Central memory CD4-positive, alpha-beta T cell (primary cell): ENCODE measurements around the gene EEF1AKMT4.
A peak's percentile ranks its signal among the peaks of the same experiment; 100 is the strongest.

Experiments used
- DNase-seq: peaks from one replicate; pipeline ENCODE4 v3.0.0; 2022

Gene EEF1AKMT4

GRCh38 chr3:184236033-184236410 is 13.4 kb upstream of the EEF1AKMT4 start:
- DNase-seq: no peak

GRCh38 chr3:184236636-184237035 is 12.8 kb upstream of the EEF1AKMT4 start:
- no peak for DNase-seq

- no peak for DNase-seq
Observed at GRCh38 chr3:184237211-184237610, 12.3 kb upstream of the EEF1AKMT4 start.

GRCh38 chr3:184237807-184238206 is 11.7 kb upstream of the EEF1AKMT4 start:
- no peak for DNase-seq

DNA sequence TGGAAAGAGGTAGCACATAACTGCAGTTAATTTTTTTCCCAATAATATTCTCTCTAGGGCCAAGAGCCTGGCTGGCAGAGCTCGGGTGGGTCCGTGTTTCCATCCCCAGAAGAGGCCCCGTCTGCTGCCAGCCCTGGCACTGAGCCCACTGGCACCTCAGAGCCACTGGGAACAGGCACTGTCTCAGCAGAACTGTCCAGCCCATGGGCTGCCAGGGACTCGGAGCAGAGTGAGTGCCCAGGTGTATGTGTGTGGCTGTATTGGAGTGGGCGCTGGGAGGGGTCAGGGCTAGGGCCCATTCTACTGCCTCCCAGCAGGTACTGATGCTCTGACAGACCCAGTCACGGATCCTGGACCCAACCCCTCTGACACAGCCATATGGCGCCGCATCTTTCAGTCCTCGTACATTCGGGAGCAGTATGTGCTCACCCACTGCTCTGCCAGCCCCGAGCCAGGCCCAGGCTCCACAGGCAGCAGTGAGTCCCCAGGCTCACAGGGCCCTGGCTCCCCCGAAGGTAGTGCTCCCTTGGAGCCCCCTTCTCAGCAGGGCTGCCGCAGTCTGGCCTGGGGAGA is 11.1 kb upstream of the EEF1AKMT4 start:
- no peak for DNase-seq

- no peak for DNase-seq
Observed at GRCh38 chr3:184239221-184239620, 10.3 kb upstream of the EEF1AKMT4 start.

DNA sequence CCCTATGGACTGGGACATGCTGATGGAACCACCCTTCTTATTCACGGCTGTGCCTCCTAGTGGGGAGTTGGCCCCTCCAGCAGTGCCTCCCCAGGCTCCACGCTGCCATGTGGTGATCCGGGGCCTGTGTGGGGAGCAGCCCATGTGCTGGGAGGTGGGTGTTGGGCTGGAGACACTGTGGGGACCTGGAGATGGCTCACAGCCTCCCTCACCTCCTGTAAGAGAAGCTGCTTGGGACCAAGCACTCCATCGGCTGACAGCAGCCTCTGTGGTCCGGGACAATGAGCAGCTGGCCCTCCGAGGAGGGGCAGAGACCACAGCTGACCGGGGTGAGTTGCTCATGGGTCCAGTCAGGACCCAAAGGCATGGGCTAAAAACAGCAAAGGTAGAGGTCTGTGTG is 9.8 kb upstream of the EEF1AKMT4 start:
- no peak for DNase-seq

GRCh38 chr3:184240384-184241140 is 8.9 kb upstream of the EEF1AKMT4 start:
- DNase-seq: no peak

- DNase-seq: no peak
Observed at GRCh38 chr3:184241141-184241446, 8.4 kb upstream of the EEF1AKMT4 start.

DNA sequence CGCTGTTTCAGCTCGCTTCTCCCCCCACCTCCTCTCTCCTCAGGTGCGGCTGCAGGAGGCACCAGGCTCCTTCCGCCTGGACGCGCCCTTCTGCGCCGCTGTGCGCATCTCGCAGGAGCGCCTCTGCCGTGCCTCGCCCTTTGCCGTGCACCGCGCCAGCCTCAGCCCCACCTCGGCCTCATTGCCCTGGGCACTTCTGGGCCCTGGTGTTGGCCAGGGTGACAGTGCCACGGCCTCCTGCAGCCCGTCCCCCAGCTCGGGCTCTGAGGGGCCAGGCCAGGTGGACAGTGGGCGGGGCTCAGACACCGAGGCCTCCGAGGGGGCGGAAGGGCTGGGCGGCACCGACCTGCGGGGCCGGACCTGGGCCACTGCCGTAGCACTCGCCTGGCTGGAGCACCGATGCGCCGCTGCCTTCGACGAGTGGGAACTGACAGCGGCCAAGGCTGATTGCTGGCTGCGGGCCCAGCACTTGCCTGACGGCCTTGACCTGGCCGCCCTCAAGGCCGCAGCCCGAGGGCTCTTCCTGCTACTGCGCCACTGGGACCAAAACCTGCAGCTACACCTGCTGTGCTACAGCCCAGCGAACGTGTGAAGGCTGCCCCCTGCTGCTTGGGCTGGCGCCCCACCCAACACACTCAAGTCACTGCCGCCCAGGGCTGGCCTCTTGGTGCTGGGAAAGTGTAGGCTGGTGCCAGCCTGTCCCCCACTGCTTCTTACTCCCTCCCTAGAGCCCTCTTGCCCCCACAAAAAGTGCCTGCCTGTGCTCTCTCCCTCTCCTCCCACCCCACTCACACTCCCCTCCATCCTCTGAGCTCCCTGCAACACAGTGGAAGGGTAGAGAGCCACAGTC is 7.8 kb upstream of the EEF1AKMT4 start:
- no peak for DNase-seq

- no peak for DNase-seq
Observed at GRCh38 chr3:184242297-184242685, 7.2 kb upstream of the EEF1AKMT4 start.

DNA sequence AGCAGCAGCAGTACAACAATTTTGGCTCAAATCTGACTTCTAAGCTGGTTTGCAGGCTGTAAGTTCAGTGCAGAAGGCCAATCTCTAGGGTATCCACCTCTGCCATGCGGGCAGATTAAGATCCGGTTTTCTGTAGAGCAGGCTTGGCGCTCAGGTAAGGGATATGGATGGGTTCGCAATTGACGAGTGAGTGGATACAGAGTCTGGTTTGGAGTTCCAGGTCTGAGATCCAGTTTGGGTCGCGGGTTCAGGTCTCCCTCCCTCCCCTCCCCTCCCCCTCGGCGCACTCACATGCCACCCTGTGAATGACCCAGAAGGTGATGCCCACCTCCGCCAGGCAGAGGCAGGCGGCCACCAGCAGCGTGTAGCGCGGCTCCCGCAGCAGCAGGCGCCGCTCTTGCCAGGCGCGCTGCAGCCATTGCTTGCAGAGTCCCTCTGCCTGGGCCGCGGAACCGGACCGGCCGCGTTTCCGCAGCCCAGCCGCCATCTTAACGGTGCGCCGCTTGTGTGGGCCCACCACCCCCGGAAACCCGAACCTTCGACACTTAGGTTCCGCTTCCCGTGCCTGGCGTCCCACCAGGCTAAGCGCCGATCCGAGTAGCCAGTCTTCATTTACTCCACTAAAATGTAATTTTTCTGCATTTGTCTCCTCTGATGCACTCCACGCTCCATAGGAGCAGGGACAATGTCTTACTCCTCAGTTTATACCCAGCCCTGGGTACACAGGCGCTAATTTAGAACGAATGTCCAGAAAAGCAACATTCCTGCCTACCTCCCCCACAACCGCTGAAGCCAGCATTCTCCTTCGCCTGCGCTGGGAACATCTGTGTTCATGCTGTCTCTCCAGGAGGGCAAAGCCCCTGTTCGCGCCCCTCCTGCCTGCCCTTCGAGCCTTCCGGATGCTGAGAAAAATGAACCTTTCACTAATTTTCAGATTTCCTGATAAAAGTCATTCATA is 739 bp upstream of the EEF1AKMT4 start, which contains the start of gene ALG3:
ALG3 (minus strand) TSS at position 509 of the 958 bp plus-strand sequence; CDS start at position 487, 22 bp downstream.
- DNase-seq: peak; percentile 80

DNA sequence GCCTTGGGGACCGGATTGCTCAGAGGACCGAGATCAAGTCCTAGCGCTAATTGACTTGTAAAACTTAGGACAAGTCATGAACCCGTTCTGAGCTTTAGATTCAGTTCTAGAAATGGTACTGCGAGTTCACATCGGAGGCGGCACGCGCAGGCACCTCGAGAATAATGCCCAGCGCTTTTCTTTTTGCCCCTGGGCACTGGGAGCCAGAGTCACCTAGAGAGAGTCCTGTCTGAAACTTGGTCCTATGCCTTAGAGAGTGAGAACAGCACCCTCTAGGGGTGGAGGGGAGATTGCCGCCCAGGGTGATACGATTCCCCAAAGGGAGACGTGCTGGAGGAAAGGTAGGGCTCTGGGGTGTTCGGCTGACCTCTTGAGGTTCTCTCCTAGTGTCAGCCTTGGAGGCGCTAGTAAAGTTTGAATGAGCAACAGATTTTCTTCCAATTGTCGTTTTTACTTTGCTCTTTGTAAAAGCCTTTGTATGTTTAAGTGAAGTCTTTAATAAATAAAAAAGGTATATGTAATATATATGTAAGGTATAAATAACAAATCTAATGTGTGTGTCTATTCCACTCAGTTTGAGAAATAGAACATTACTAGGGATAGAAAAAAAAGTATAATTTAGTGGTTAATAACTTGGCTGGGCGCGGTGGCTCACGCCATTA is 826 bp downstream of the EEF1AKMT4 start:
- peak; percentile 83 for DNase-seq

DNA sequence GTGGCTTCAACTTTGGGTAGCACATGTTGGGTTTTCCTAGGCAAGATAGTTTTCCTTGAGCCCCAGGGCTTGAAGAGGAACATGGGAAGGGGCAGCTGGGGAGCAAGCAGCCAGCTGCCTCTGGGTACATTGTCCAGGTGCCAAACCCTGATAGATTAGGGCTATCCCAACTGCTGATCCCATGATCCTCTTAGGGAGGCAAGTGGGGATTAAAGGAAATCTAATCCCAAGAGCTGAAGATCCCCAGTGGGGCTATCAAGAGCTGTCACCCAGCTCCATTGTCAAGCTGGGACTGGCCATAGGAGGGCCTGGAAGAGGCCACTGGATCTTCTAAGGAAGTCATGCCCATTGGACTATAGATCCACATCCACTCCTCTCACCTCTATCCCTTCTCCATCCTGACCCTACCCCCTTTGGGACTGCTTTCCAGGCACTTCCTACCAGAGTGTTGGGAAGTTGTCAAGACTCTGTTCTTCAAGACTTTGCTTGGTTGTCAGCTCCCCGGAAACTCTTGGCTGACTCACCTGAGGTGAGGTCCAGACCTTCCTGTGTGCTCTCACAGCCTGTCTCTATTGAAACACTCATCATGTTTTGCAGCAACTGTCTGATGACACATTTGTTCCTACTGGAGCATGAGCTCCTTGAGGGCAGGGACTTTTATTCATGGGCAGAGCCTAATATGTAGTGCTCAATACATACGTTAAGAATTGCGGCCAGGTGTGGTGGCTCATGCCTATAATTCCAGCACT is 6.0 kb downstream of the EEF1AKMT4 start:
- no peak for DNase-seq

- DNase-seq: no peak
Observed at GRCh38 chr3:184257083-184257915, 7.8 kb downstream of the EEF1AKMT4 start.

DNA sequence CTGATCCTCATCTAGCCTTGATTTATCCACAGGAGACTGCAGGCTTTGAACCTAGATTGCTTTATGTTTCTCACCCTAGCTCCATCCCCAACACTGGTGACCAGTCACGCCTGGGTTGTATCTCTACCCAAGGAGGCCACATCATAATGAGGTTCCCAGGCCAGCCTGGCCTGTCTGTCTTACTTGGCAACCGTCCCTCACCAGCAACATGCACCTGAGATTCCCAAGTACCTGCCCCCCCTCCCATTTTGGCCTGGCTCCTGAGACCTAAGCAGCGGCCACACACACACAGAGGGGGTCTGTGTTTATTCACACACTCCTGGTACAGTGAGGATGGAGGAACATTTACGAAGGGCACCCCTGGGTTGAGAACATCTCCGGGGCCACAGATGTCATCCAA is 9.5 kb downstream of the EEF1AKMT4 start:
- DNase-seq: no peak

DNA sequence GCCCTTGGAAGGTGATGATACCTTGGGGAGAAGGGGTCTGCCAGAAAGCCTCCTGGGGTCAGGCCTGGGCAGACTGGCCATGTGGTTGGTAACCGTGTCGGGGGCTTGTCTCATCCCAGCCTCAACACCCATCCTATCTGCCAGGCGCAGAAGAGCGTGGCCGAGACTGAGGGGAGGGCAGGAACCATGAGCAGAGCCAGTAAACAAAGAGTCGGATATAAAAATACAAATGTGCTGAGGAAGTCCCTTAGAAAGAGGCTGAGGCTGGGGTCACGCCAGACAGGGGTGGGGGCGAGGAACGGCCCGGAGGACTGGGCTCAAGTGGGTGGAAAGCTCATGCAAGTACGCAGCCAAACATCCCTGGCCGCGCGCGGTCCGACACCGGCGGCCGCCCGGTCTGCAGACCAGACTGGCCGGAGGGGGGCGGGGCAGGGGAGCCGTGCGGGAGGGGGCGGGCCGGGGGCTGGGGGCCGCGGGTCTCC is 10.0 kb downstream of the EEF1AKMT4 start:
- no peak for DNase-seq

GRCh38 chr3:184259878-184260723 is 10.6 kb downstream of the EEF1AKMT4 start:
- peak; percentile 32 for DNase-seq

GRCh38 chr3:184260724-184261269 is 11.3 kb downstream of the EEF1AKMT4 start:
- DNase-seq: peak; percentile 2
